Measurements from ENCODE around the gene SMIM3.

- TF ChIP-seq POLR2A (IDR thresholded peaks at IDR 0.05; ENCODE audit: low read depth, low read length), result no peak
- no peak for TF ChIP-seq CTCF (conservative IDR thresholded peaks at IDR 0.05; ENCODE audit: low read depth, low read length)
- TF ChIP-seq MAZ (IDR thresholded peaks at IDR 0.05; ENCODE audit: borderline replicate concordance, low read depth, low read length), result no peak
- no peak for TF ChIP-seq USF2 (IDR thresholded peaks at IDR 0.05; ENCODE audit: low read depth, low read length)
- TF ChIP-seq MAFK (IDR thresholded peaks at IDR 0.05; ENCODE audit: low read depth, low read length), result no peak
- no peak for TF ChIP-seq CEBPB (IDR thresholded peaks at IDR 0.05; ENCODE audit: low read depth, low read length)
- no peak for TF ChIP-seq MXI1 (IDR thresholded peaks at IDR 0.05; ENCODE audit: borderline replicate concordance, low read depth, low read length)
- no peak for TF ChIP-seq SMC3 (IDR thresholded peaks at IDR 0.05; ENCODE audit: low read depth, low read length)
- TF ChIP-seq RFX5 (IDR thresholded peaks at IDR 0.05; ENCODE audit: low read depth, low read length), result no peak
- no peak for TF ChIP-seq RAD21 (IDR thresholded peaks at IDR 0.05; ENCODE audit: low read length)
- no peak for TF ChIP-seq CHD1 (IDR thresholded peaks at IDR 0.05; ENCODE audit: low read depth, low read length)
- TF ChIP-seq RCOR1 (IDR thresholded peaks at IDR 0.05; ENCODE audit: insufficient replicate concordance, low read length), result no peak
- no peak for TF ChIP-seq BHLHE40 (IDR thresholded peaks at IDR 0.05; ENCODE audit: low read depth, low read length)
These were observed 9.1 kb downstream of the SMIM3 start for GRCh38 chr5:150787656-150788055.

All from IMR-90 (cell line).